HL-60/S4 treated with retinoic acid at 250 ng/mL for 4 days and 3 days (cell line): ENCODE measurements around the gene ZSCAN12.

Experiments
- in situ Hi-C: fragments of 300-500 bp; cut with MboI; formaldehyde crosslinking; loops from 2 replicates; pipeline ENCODE4 v1.7.0; 2022; ENCODE audit warnings: low sequenced_read_pairs

Gene ZSCAN12

DNA sequence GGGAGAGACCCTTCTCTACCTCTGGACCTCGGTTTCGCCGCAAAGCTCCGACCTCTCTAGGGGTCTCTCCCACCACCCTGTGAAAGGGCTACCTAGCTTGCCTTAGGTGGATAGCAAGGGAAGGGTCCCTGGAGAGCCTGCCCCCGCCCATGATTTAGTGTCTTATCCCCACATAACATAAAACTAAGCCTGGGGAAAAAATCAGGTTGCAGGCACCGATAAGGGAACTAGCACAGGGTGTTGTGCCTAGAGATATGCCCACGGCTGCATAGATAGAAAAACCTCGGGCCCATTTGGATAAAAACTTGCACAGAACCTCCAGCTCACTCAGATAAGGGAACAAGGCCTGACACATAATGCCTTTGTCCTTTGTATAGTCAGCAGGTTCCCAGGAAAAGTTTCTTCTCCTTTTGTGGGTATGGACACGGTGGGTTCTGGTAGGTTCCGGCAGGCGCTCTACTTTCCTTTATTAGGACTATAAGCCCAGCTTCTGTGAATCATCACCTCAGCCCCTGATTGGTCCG is 64.4 kb downstream of the ZSCAN12 start:
- in situ Hi-C loops, result no loop called here

DNA sequence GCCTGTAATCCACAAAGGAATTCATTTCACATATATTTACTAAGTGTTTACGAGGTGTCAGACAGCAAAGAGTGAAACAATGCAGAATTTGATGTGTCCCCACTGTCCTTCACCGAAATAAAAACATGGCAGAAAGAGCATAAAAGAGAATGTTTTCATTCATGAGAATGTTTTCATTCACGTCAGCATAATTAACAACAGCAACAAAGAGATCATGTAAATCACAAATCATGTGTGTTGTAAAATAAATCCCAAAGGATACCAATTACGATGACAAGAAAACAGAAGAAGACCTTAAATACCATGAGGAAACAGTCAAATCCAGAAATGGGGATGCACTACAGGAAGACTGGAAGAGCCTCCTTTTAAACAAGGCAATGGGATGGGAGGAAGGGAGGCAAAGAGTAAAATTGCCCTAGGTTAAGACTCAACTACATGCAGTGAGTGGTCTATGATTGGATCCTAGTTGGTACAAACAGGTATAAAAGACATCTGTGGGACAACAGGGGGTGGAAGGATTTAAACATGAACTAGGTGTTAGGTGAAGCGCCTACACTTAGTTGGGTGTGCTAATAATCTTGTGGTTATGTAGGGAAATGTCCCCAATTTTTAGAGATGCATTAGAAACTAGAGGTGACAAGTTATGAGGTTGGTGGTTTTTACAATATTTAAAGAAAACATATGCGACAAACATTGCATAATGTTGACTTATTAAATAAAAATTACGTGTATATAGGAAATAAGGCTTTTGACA is 65.1 kb downstream of the ZSCAN12 start:
- in situ Hi-C loops, result no loop called here

DNA sequence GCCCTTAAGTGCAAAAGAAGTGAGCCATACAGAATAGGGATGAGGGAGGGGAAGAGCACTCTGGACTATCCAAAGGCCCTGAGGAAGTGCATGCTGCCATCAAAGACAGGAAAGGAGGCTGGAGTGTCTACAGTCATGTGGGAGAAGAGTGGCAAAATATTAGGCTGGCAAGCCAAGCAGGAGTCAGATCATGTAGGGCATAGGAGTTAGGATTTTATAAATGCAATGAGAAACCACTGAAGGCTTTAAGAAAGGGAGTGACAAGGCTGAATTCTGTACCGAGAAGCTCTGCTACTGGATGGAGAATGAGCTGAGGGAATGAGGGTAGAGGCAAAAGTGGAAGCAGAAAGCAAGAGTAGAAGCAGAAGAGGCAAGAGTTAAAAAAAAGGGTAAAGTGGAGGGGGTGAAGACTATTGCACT is 65.9 kb downstream of the ZSCAN12 start:
- in situ Hi-C loops, result no loop called here

DNA sequence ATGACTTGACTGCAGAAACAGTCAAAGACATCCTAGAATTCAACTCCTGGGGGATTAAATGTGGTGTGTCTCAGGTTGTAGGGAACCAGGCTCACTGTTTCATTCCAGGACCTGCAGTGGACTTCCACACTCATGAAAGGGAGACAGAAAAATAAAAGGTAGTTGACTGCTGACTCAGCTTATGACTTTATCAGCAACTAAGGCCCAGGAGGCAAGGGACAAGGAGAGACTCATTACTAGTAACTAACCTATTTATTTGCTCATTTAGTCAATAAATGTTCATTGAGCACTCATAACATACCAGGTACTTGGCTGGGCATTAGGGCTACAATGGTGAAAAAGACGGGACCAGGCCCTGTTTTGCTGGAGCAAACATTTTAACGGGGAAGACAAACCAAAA is 66.5 kb downstream of the ZSCAN12 start:
- in situ Hi-C loops, result no loop called here

DNA sequence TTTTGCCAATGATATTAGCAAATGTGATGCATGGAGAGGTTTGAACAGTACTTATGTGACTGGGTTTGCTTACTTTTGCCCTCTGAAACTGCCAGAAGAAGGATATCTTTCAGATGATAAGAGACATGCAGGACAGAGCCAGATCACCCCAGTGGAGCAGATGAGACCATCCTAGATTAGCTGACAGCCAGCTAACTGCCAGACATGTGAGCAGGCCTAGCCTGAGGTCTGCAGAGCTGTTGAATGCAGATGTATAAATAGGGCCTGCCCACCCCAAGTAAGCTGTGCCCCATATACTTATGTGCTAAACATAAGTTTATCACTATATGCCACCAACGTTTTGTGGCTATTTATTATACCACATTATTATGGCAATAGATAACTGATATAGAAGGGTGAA is 69.5 kb downstream of the ZSCAN12 start:
- in situ Hi-C loops, result no loop called here
